A549 (cell line): ENCODE data around the gene OXNAD1. TPM values are rescaled to one million over a fixed set of nuclear protein-coding genes. Genes with fewer than 3 reads are reported as not detected.

Experiments
- ATAC-seq, 2 experiments: fragments of 200-7000 bp in 1 of 2; fragments of >200 bp in 1 of 2; cut with Nextera tagmentation in 1 of 2; cut with Tn5 transposase in 1 of 2; 3 replicates each; pipeline versions ENCODE4 v1.8.0 to v1.9.1; 2018 to 2020; ENCODE audit warnings: mild to moderate bottlenecking in 1 of 2, moderate library complexity in 1 of 2
- CTCF ChIA-PET: fragments of 300-600 bp; sonication (Branson Sonifier 250); formaldehyde crosslinking; extraction: SDS; loops from one replicate; lab custom pipeline; 2021; ENCODE audit warnings: antibody characterized with exemption, inconsistent platforms; lab: Yijun Ruan, JAX
- POLR2A ChIA-PET: fragments of 350-600 bp; formaldehyde crosslinking; extraction: SDS; loops from one replicate; lab custom pipeline; 2021; ENCODE audit warnings: antibody characterized with exemption, inconsistent platforms; lab: Yijun Ruan, JAX
- DNase-seq, 2 experiments: peaks; one replicate each; pipeline versions ENCODE4 v3.0.0 to v3.0.0-alpha.2; 2011 to 2016; ENCODE audit warnings: low read depth in 1 of 2, low spot score in 1 of 2
- FAIRE-seq: peaks from 2 replicates; lab custom pipeline; 2011; peaks lifted over from hg19 to GRCh38; lab: Jason Lieb, UNC
- H3K27ac ChIP-seq, 2 experiments: fragments of >200 bp; sonication (Bioruptor Twin); formaldehyde crosslinking; 3 replicates each; pipeline ENCODE4 v1.5.1; 2016 to 2017
- H3K4me1 ChIP-seq: fragments of >200 bp; sonication (Bioruptor Twin); formaldehyde crosslinking; 3 replicates; pipeline ENCODE4 v1.6.1; 2016
- H3K4me2 ChIP-seq: fragments of >200 bp; sonication (Bioruptor Twin); formaldehyde crosslinking; 3 replicates; pipeline ENCODE4 v1.6.1; 2016
- H3K4me3 ChIP-seq: fragments of >200 bp; sonication (Bioruptor Twin); formaldehyde crosslinking; 3 replicates; pipeline ENCODE4 v1.5.1; 2016
- H3K9me3 ChIP-seq: fragments of >200 bp; sonication (Bioruptor Twin); formaldehyde crosslinking; 3 replicates; pipeline ENCODE4 v1.6.1; 2016
- BHLHE40 ChIP-seq: IDR thresholded peaks from 2 replicates; pipeline ENCODE4 v1.6.1; 2012; ENCODE audit warnings: low read depth, low read length, inconsistent platforms
- CBX2 ChIP-seq: fragments of 200-600 bp; sonication (generic); IDR thresholded peaks from 2 replicates; pipeline ENCODE4 v1.6.1; 2016; ENCODE audit warnings: low read depth, mild to moderate bottlenecking, borderline replicate concordance
- CBX8 ChIP-seq: fragments of 200-600 bp; sonication (generic); IDR thresholded peaks from 2 replicates; pipeline ENCODE4 v1.6.1; 2016
- CEBPB ChIP-seq, 2 experiments: fragments of >200 bp in 1 of 2; sonication (Bioruptor Twin) in 1 of 2; formaldehyde crosslinking in 1 of 2; IDR thresholded peaks; 2 replicates each; pipeline ENCODE4 v1.6.1; 2012 to 2016
- CHD4 ChIP-seq: fragments of 200-600 bp; sonication (generic); IDR thresholded peaks from 2 replicates; pipeline ENCODE4 v1.6.1; 2016; ENCODE audit warnings: antibody characterized with exemption, mild to moderate bottlenecking, borderline replicate concordance
- FOSB ChIP-seq: fragments of 250-450 bp; sonication (Bioruptor Pico); IDR thresholded peaks from 2 replicates; pipeline ENCODE4 v1.5.0; 2020; ENCODE audit warnings: mild to moderate bottlenecking, moderate library complexity
- GATA3 ChIP-seq: IDR thresholded peaks from 2 replicates; pipeline ENCODE4 v1.6.1; 2012; ENCODE audit warnings: borderline replicate concordance
- HES2 ChIP-seq: fragments of >200 bp; sonication (Bioruptor Twin); formaldehyde crosslinking; IDR thresholded peaks from 2 replicates; pipeline ENCODE4 v1.6.1; 2016
- HOXA7 ChIP-seq: fragments of 250-450 bp; sonication (Bioruptor Pico); IDR thresholded peaks from 2 replicates; pipeline ENCODE4 v1.5.0; 2020; ENCODE audit warnings: mild to moderate bottlenecking, moderate library complexity
- JUN ChIP-seq, 2 experiments: fragments of >200 bp; sonication (Bioruptor Twin); formaldehyde crosslinking; IDR thresholded peaks; 2 replicates in 1 of 2; 3 replicates in 1 of 2; pipeline ENCODE4 v1.6.1; 2016 to 2017
- KDM5A ChIP-seq: fragments of 200-600 bp; sonication (generic); IDR thresholded peaks from 2 replicates; pipeline ENCODE4 v1.6.1; 2016; ENCODE audit warnings: antibody characterized with exemption, mild to moderate bottlenecking
- MAFK ChIP-seq: fragments of 450-650 bp; IDR thresholded peaks from 2 replicates; pipeline ENCODE4 v1.6.1; 2014; ENCODE audit not compliant: partially characterized antibody
- MAX ChIP-seq: IDR thresholded peaks from 2 replicates; pipeline ENCODE4 v1.6.1; 2012
- MAZ ChIP-seq: fragments of 150-350 bp; IDR thresholded peaks from 2 replicates; pipeline ENCODE4 v1.6.1; 2014; ENCODE audit warnings: antibody characterized with exemption, low read depth, low read length, borderline replicate concordance
- NFE2L2 ChIP-seq: fragments of 150-350 bp; conservative IDR thresholded peaks from 2 replicates; pipeline ENCODE4 v1.6.1; 2014; ENCODE audit warnings: low read length
- NPAS2 ChIP-seq: fragments of 250-450 bp; sonication (Bioruptor Pico); IDR thresholded peaks from 2 replicates; pipeline ENCODE4 v1.8.0; 2022; ENCODE audit warnings: mild to moderate bottlenecking, moderate library complexity, borderline replicate concordance
- NR3C1 ChIP-seq: fragments of >200 bp; sonication (Bioruptor Twin); formaldehyde crosslinking; IDR thresholded peaks from 3 replicates; pipeline ENCODE4 v1.6.1; 2017
- PBX3 ChIP-seq: IDR thresholded peaks from 2 replicates; pipeline ENCODE4 v1.6.1; 2012
- POLR2AphosphoS2 ChIP-seq: conservative IDR thresholded peaks from 2 replicates; pipeline ENCODE4 v1.6.1; 2012; ENCODE audit warnings: low read length, improper control_type of control experiment, inconsistent platforms
- RAD21 ChIP-seq, 2 experiments: fragments of >200 bp in 1 of 2; sonication (Bioruptor Twin) in 1 of 2; formaldehyde crosslinking in 1 of 2; IDR thresholded peaks in 1 of 2; conservative IDR thresholded peaks in 1 of 2; 2 replicates in 1 of 2; 3 replicates in 1 of 2; pipeline ENCODE4 v1.6.1; 2012 to 2018; ENCODE audit warnings: inconsistent platforms in 1 of 2
- REST ChIP-seq: fragments of 200-600 bp; sonication (generic); IDR thresholded peaks from 2 replicates; pipeline ENCODE4 v1.6.1; 2016; ENCODE audit warnings: antibody characterized with exemption, mild to moderate bottlenecking, moderate library complexity
- SMC3 ChIP-seq: fragments of >200 bp; sonication (Bioruptor Twin); formaldehyde crosslinking; IDR thresholded peaks from 3 replicates; pipeline ENCODE4 v1.6.1; 2018; ENCODE audit warnings: inconsistent platforms
- SREBF2 ChIP-seq: fragments of 450-650 bp; IDR thresholded peaks from 2 replicates; pipeline ENCODE4 v1.6.1; 2014; ENCODE audit warnings: mild to moderate bottlenecking, moderate library complexity
- TFCP2L1 ChIP-seq: fragments of 250-450 bp; sonication (Bioruptor Pico); IDR thresholded peaks from 2 replicates; pipeline ENCODE4 v1.5.0; 2021; ENCODE audit warnings: mild to moderate bottlenecking
- TP53 ChIP-seq: fragments of 250-450 bp; sonication (Bioruptor Pico); IDR thresholded peaks from 2 replicates; pipeline ENCODE4 v1.5.0; 2021; ENCODE audit warnings: mild to moderate bottlenecking, moderate library complexity
- ZC3H11A ChIP-seq: fragments of 450-650 bp; IDR thresholded peaks from 2 replicates; pipeline ENCODE4 v1.6.1; 2014; ENCODE audit warnings: antibody characterized with exemption, mild to moderate bottlenecking
- ZFP36 ChIP-seq: fragments of 450-650 bp; IDR thresholded peaks from 2 replicates; pipeline ENCODE4 v1.6.1; 2014; ENCODE audit warnings: borderline replicate concordance; ENCODE audit not compliant: partially characterized antibody
- WGBS: methylation state at CpG from one replicate; pipeline ENCODE4 v1.1.6; 2017; ENCODE audit errors: missing lambda C conversion rate; 5-methylcytosine and 5-hydroxymethylcytosine counted together
- polyA plus RNA-seq, 4 experiments: library from polyadenylated mRNA; depleted of rRNA in 3 of 4; stranded (reverse); fragments of >200 nt; fragmentation: RNase III in 1 of 4; extraction: RNeasy Plus Mini Kit Qiagen cat#74134 plus additional on column Dnase treatment in 1 of 4; gene quantifications; 2 replicates in 3 of 4; 3 replicates in 1 of 4; pipeline ENCODE4 v1.2.3, GENCODE V29; 2011 to 2017

OXNAD1 gene
- polyA plus RNA-seq, 2 of the 4 experiments (the other 2 are of a cell fraction), result 8.8 to 25.9 TPM

- CTCF ChIA-PET, result interaction anchor here (2.3 kb wide), 1 partner anchor 13 kb away, joined by 11 read pairs; no protein-coding TSS in a partner anchor
- no peak overlapping the region for H3K4me2 ChIP-seq
- H3K4me3 ChIP-seq, result no peak overlapping the region
- no peak for DNase-seq
- H3K4me1 ChIP-seq, result no peaks in the 10 kb centered on the region
- TF ChIP-seq MAFK (no peak), HES2 (no peak), NR3C1 (no peak), MAZ (no peak), KDM5A (no peak), ZFP36 (no peak), REST (no peak), ZC3H11A (no peak), MAX (no peak), TP53 (CRISPR knock-in tag) (no peak), FOSB (no peak), BHLHE40 (no peak), CBX8 (no peak), TFCP2L1 (CRISPR knock-in tag) (no peak), CBX2 (no peak), NPAS2 (CRISPR knock-in tag) (no peak), GATA3 (no peak), HOXA7 (no peak)
- no peak for ATAC-seq
- FAIRE-seq, result no peak
- no peak overlapping the region for H3K27ac ChIP-seq
- no peaks in the 10 kb centered on the region for H3K9me3 ChIP-seq
- POLR2A ChIA-PET, result no interaction called here
Observed at GRCh38 chr3:16229681-16230080, 35.3 kb upstream of the OXNAD1 start.

GRCh38 chr3:16231983-16232382 is 33.0 kb upstream of the OXNAD1 start:
- no peak overlapping the region for H3K4me3 ChIP-seq
- no peaks in the 10 kb centered on the region for H3K4me1 ChIP-seq
- no peak overlapping the region for H3K4me2 ChIP-seq
- ATAC-seq (no peak), DNase-seq (no peak), FAIRE-seq (no peak)
- ChIA-PET CTCF (interaction anchor here (0.9 to 1.4 kb wide), 3 partner anchors 11 to 183 kb away, joined by 3 to 5 read pairs (median 4); no protein-coding TSS in a partner anchor), POLR2A (no interaction called here)
- no peaks in the 10 kb centered on the region for H3K9me3 ChIP-seq
- TF ChIP-seq PBX3, result no peak
- no peak for TF ChIP-seq KDM5A
- no peak for TF ChIP-seq CBX8
- TF ChIP-seq ZFP36, result no peak
- TF ChIP-seq REST, result no peak
- TF ChIP-seq SREBF2, result no peak
- no peak for TF ChIP-seq CHD4
- no peak for TF ChIP-seq HOXA7
- TF ChIP-seq SMC3, result no peak
- no peak for TF ChIP-seq POLR2AphosphoS2
- TF ChIP-seq RAD21 (conservative IDR thresholded peaks at IDR 0.05 in 1 of 2, IDR thresholded peaks at IDR 0.05 in 1 of 2), result no peak
- no peak for TF ChIP-seq NFE2L2
- no peak for TF ChIP-seq MAFK
- no peak for TF ChIP-seq TP53 (CRISPR knock-in tag)
- no peak for TF ChIP-seq JUN (IDR thresholded peaks at IDR 0.05)
- TF ChIP-seq HES2, result no peak
- no peak for TF ChIP-seq CEBPB (IDR thresholded peaks at IDR 0.05)
- 93% methylated on average over 2 of the region's 2 CpGs for WGBS
- no peak overlapping the region for H3K27ac ChIP-seq
